Peyer's patch (tissue), 4 donors: ENCODE data around the gene SMAD6. TPM values are rescaled to one million over a fixed set of nuclear protein-coding genes. Genes with fewer than 3 reads are reported as not detected.

Source experiments
- DNase-seq, 3 donors: peaks; one replicate each; pipeline ENCODE4 v3.0.0-alpha.2; 2017 to 2019
- H3K27ac ChIP-seq, 4 donors: fragments of 200-600 bp; sonication (generic); one replicate each; pipeline ENCODE4 v1.5.1; 2016 to 2019
- H3K27me3 ChIP-seq, 2 donors: fragments of 200-600 bp; sonication (generic); one replicate each; pipeline ENCODE4 v1.5.1; 2019
- H3K36me3 ChIP-seq, 3 donors: fragments of 200-600 bp; sonication (generic); one replicate each; pipeline ENCODE4 v1.5.1; 2016 to 2019
- H3K4me1 ChIP-seq, 4 donors: fragments of 200-600 bp; sonication (generic); one replicate each; pipeline ENCODE4 v1.5.1; 2016 to 2019
- H3K4me3 ChIP-seq, 4 donors: fragments of 200-600 bp; sonication (generic); 1 replicate in 3 of 4; 2 replicates in 1 of 4; pipeline ENCODE4 v1.5.1; 2016 to 2019; ENCODE audit warnings: mild to moderate bottlenecking in 1 of 4
- H3K9me3 ChIP-seq, 4 donors: fragments of 200-600 bp; sonication (generic); one replicate each; pipeline ENCODE4 v1.5.1; 2016 to 2019; ENCODE audit warnings: mild to moderate bottlenecking in 1 of 4
- CTCF ChIP-seq, 6 experiments: fragments of 450-650 bp in 4 of 6; fragments of 200-600 bp in 2 of 6; sonication (generic) in 1 of 6; IDR thresholded peaks; one replicate each; pipeline ENCODE4 v1.5.1; 2017 to 2019; ENCODE audit warnings: antibody characterized with exemption in 6 of 6, mild to moderate bottlenecking in 3 of 6, moderate library complexity in 1 of 6
- POLR2A ChIP-seq, 2 donors: fragments of 450-650 bp; IDR thresholded peaks; one replicate each; pipeline ENCODE4 v1.5.1; 2017; ENCODE audit warnings: antibody characterized with exemption in 2 of 2, mild to moderate bottlenecking in 2 of 2, moderate library complexity in 2 of 2
- total RNA-seq, 4 donors: library from RNA; depleted of rRNA; stranded (reverse); fragments of >200 nt; gene quantifications; one replicate each; pipeline ENCODE4 v1.1.0, GENCODE V29; 2016

Gene SMAD6
- total RNA-seq, 4 donors from 2014 or later: 11.0 to 34.9 (median 25.5) TPM

GRCh38 chr15:66758844-66759243, 56.8 kb downstream of the SMAD6 start:
- Histone ChIP-seq H3K4me3 (no peak overlapping the region), H3K36me3 (no peaks in the 10 kb centered on the region), H3K9me3 (peaks cover 0 to 14% (median 3%) of the 10 kb centered on the region in 4 donors), H3K27me3 (no peaks in the 10 kb centered on the region), H3K27ac (no peak overlapping the region), H3K4me1 (peaks cover 0 to 44% (median 7%) of the 10 kb centered on the region in 4 donors)
- DNase-seq: no peak
- no peak for TF ChIP-seq CTCF (IDR thresholded peaks at IDR 0.05)
- TF ChIP-seq POLR2A (IDR thresholded peaks at IDR 0.05): no peak

- Histone ChIP-seq H3K4me1 (peaks cover 0 to 58% (median 10%) of the 10 kb centered on the region in 4 donors), H3K36me3 (no peaks in the 10 kb centered on the region), H3K27me3 (no peaks in the 10 kb centered on the region), H3K4me3 (no peak overlapping the region), H3K9me3 (peaks cover 0 to 4% (median under 1%) of the 10 kb centered on the region in 4 donors), H3K27ac (peak overlapping the region in 3 of 4 donors; percentile 37 to 86 (median 75))
- no peak for TF ChIP-seq POLR2A (IDR thresholded peaks at IDR 0.05)
- no peak for TF ChIP-seq CTCF (IDR thresholded peaks at IDR 0.05)
- DNase-seq: peak in 2 of 3 donors; percentile 63 to 64
Observed at GRCh38 chr15:66760097-66760967, 58.3 kb downstream of the SMAD6 start.

- TF ChIP-seq POLR2A (IDR thresholded peaks at IDR 0.05) (no peak), CTCF (IDR thresholded peaks at IDR 0.05) (no peak)
- Histone ChIP-seq H3K27me3 (no peaks in the 10 kb centered on the region), H3K4me1 (peaks cover 0 to 67% (median 11%) of the 10 kb centered on the region in 4 donors), H3K9me3 (no peaks in the 10 kb centered on the region), H3K4me3 (no peak overlapping the region), H3K36me3 (no peaks in the 10 kb centered on the region), H3K27ac (peak overlapping the region; percentile 17 to 86 (median 56))
- DNase-seq: peak in 1 of 3 donors; percentile 54
Observed at GRCh38 chr15:66760968-66761725, 59.1 kb downstream of the SMAD6 start.

- Histone ChIP-seq H3K27ac (peak overlapping the region; percentile 37 to 86 (median 61)), H3K4me1 (peaks cover 0 to 75% (median 11%) of the 10 kb centered on the region in 4 donors), H3K9me3 (no peaks in the 10 kb centered on the region), H3K4me3 (no peak overlapping the region), H3K36me3 (no peaks in the 10 kb centered on the region), H3K27me3 (no peaks in the 10 kb centered on the region)
- TF ChIP-seq CTCF (IDR thresholded peaks at IDR 0.05) (no peak), POLR2A (IDR thresholded peaks at IDR 0.05) (no peak)
- DNase-seq: peak in 1 of 3 donors; percentile 43
Observed at GRCh38 chr15:66761726-66762595, 59.9 kb downstream of the SMAD6 start.
